Astrocyte (in vitro differentiated cells and primary cell): ENCODE measurements around the gene PDE3A.

Experiments used
- EZH2 ChIP-seq: IDR thresholded peaks from 2 replicates; pipeline ENCODE4 v1.6.1; 2012; ENCODE audit warnings: mild to moderate bottlenecking, low read length, inconsistent platforms; ENCODE audit not compliant: insufficient read depth
- TF ChIP-seq, protein P1 (sequence below): IDR thresholded peaks from 2 replicates; pipeline ENCODE4 v1.5.1; 2011; ENCODE audit warnings: low read depth, mild to moderate bottlenecking, inconsistent platforms, low read length, moderate library complexity; ENCODE audit not compliant: insufficient read depth

DNA sequence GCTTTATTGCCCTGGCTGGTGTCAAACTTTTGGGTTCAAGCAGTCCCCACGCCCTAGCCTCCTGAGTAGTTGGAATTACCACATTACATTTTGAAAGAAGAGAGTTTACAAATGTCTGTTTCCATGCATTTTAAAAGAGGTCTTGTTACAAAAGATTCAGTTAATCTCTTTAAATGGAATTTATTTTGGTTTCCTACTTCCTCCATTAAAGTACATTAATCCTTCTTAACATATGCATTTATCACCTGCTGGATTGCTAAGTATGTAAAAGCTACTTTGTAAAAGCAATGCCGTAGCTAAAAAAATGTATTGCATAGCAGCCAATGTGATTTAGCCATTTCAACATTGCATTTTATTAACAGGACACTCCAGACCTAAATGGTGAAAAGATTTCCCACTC lies 80.4 kb downstream of the PDE3A start:
- TF ChIP-seq, protein P1, sequence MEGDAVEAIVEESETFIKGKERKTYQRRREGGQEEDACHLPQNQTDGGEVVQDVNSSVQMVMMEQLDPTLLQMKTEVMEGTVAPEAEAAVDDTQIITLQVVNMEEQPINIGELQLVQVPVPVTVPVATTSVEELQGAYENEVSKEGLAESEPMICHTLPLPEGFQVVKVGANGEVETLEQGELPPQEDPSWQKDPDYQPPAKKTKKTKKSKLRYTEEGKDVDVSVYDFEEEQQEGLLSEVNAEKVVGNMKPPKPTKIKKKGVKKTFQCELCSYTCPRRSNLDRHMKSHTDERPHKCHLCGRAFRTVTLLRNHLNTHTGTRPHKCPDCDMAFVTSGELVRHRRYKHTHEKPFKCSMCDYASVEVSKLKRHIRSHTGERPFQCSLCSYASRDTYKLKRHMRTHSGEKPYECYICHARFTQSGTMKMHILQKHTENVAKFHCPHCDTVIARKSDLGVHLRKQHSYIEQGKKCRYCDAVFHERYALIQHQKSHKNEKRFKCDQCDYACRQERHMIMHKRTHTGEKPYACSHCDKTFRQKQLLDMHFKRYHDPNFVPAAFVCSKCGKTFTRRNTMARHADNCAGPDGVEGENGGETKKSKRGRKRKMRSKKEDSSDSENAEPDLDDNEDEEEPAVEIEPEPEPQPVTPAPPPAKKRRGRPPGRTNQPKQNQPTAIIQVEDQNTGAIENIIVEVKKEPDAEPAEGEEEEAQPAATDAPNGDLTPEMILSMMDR = no peak
- no peak for TF ChIP-seq EZH2
